DMS114 treated with DMSO at 0.1 percent for 48 hours (cell line): ENCODE data around the gene CCSER2.

Experiments
- DNase-seq: peaks from one replicate; lab custom pipeline; 2025; ENCODE audit not compliant: unreplicated experiment; lab: John Stamatoyannopoulos, UW

CCSER2 gene

GRCh38 chr10:84542522-84543490 is 214.4 kb downstream of the CCSER2 start:
- DNase-seq, result no peak

GRCh38 chr10:84543948-84544347 is 215.6 kb downstream of the CCSER2 start:
- no peak for DNase-seq

DNA sequence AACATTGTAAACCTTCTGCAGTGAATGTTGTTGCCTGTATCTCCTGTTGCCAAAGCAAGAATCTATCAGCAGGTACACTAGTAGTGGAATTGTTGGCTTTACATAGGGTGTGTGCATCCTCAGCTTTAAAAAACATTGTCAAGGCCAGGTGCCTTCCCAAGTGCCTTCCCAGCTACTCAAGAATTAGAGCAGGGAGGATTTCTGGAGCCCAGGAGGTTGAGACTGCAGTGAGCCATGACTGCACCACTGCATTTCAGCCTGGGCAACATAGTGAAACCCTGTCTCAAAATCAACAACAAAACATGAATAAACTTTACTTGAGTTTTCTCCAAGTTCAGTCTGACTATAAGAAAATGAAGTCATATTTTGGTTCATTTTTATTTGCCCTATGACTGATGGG is 217.3 kb downstream of the CCSER2 start:
- DNase-seq, result no peak

GRCh38 chr10:84546609-84547008 is 218.2 kb downstream of the CCSER2 start:
- DNase-seq, result no peak

DNA sequence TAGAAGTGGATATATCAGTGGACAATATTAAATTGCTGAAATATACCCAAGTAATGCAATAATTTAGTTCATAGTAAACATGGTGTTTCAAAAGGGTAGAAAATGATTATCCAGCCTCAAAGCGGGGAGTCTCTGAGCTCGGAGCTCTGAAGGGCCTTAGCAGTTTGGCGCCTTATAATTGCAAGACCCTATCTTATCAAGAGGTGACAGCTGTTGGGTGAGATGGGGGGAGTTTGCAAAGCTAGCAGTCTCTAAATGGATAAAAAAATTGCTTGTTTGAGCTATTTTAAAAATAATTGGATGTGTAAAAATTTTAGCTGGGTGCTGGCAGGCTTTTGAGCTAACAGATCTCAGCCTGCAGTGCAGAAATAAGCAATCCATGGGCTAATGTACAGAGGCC is 219.2 kb downstream of the CCSER2 start:
- no peak for DNase-seq

DNA sequence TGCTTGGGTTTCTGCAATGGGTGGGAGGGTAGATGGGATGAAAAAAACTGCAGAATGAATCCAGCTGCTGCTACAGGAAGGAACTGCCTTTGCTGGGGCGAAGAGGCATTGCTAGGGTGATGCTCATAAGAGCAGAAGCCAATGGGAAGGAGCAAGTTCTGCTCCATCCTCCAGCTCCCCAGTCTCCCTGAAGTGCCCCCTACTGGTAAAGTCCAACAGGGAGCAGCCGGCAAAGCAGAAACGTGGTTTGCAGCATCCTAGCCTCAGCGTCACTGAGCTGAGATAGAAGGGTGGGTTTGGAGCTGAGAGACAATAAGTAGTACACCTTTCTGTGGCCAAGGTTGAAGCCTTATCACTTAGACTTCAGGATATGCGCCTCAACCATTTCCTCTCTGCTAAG is 220.5 kb downstream of the CCSER2 start:
- no peak for DNase-seq

DNA sequence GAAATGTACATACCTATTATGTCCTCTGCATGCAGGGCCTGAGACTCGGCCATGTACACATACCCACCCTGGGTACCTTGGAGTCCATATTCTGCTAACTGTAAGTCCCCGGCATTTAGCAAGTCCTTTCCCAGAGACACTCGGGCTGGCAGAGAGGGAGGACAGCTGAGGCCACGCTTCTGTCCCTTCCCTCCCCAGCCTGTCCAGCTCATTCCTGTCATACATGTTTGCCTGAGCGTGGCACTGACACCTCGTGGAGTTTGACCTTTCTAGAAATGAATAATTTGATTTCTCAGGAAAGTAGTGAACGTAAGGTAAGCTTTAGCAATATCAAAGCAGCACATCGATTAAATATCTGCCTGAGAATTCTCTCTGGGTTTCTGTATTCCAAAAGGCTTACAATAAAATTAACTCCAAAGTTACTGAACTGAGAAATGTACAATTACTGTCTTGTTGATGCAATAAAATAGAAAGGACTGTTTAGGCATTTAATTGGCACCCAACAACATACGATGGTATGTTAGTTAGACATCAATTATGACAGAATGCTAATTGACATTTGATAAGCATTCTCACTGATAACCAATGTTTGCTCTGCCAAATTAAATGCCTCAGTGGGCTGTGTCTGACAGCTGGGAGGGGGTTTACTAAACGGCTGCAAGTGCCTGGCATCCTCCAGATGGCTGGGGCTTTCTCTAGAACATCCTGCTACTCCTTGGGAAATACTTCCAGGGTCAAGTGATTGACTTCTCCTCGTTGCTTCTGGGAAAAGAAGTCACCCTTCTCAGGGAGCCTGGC is 221.2 kb downstream of the CCSER2 start:
- no peak for DNase-seq

DNA sequence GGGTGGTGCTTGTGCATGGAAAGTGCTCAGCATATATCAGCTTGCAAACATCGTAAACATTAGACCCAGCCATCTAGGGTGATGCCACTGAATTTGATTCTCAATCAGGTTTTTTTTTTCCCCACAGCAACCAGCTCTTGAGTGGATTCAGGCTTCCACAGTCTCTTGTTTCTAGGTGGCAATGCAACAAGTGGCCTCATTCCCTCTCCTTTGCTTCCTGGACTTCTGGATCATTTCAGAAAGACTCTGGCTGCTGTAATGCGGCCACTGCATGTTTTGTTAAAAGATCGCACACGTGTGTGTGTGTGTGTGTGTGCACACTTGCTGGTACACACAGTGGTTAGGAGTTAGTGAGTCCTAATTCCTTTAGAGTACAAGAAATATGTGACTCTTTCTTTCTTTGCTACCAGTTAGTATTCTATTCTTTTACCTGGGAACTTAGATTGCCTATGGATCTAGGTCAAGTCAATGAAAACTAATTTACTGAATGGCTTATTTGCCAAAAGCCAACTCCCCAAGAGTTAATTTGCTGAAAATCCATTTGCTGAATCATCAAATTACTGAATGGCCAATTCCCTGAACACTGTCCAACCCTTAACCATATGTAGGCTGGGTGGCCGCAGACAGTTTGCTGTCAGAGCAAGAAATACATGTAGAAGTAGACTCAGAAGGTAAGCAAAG is 222.5 kb downstream of the CCSER2 start:
- DNase-seq, result no peak

DNA sequence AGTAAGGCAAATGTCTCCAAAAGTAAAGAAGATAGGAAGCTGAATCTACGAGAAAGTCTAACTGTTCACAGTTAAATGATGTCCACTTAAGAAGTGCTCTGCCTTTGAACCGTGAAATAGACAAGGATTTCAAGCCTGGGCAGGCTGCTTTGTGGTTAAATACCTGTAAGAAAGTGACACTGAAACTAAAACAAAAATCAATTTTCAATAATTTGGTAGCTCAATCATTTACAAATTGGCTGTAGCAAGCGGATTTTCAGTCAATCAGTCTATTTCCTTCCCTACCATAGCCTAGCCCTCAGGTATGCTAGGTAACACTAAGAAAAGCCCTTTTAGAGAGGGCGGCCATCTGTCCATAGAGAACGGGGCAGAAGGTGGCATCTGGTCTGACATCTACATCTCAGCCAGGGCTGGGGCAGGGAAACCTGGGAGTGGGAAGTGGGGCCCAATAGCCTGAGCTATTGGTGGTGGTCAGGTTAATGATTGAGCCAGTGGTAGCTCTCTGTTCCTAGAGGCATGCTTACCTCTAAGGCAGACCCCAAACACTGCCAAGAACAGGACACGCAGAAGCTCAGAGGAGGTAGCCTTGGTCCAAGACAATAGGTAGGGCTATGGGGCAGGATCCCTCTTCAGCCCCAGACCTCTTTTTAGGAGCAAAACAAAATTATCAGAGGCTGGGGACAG is 223.2 kb downstream of the CCSER2 start:
- DNase-seq, result no peak

DNA sequence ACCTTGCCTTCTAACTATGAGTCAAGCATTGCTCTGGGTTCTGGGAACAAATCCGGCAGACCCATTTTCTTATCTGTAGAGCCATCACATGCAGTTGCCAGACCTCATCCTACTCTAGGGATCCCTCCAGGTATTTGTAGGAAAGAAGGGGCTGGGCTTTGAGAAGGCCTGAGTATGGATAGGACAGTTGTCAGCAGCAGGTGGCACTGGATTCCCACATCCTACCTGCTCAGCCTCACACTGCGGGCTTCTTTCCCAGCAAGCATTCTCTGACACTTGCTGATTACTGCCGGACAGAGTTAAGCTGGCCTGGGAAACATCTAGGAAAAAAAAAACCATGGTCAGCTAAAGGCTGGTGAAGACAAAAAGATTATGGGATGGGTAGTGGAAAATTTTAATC is 224.1 kb downstream of the CCSER2 start:
- no peak for DNase-seq

GRCh38 chr10:84562592-84562991 is 234.2 kb downstream of the CCSER2 start:
- no peak for DNase-seq

GRCh38 chr10:84563355-84563754 is 235.0 kb downstream of the CCSER2 start:
- DNase-seq, result no peak

DNA sequence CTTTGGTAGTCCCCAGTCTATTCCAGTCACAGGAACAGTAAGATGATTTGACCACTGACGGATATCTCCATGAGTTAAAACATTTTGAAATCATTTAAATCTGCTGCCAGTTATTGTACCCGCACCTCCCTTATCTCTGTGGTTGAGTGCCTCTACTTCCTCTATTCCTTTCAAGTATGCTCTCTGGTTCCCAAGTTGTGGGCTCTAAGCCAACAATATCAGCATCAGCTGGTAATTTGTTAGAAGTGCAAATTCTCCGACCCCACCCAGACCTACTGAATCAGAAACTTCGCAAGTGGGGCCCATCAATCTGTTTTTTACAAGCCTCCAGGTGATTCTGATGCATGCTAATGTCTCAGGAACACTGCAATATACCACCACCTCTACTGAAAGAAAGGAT is 235.5 kb downstream of the CCSER2 start:
- DNase-seq, result no peak

- no peak for DNase-seq
Measured at GRCh38 chr10:84565881-84566582, 237.6 kb downstream of the CCSER2 start.

GRCh38 chr10:84567133-84567532 is 238.7 kb downstream of the CCSER2 start:
- no peak for DNase-seq
